ENCODE measurements around the gene ARID1B. TPM values are rescaled to one million over a fixed set of nuclear protein-coding genes. Genes with fewer than 3 reads are reported as not detected.

ARID1B gene
- total and polyA plus RNA-seq, 2 of the 13 experiments (the other 11 are each of a cell fraction or from before 2014, with no cell fraction given): 20.1 to 32.6 TPM

- Histone ChIP-seq H3K9me3 (ENCODE audit: low read length) (no peaks in the 10 kb centered on the region), H3K4me3 (replicated peaks in 1 of 3; ENCODE audit: insufficient read depth in 1 of 3, low read depth in 2 of 3, low read length in 3 of 3) (no peak overlapping the region), H3K4me1 (ENCODE audit: insufficient read depth, low read length) (no peaks in the 10 kb centered on the region), H3K4me2 (ENCODE audit: low read depth, low read length) (no peak overlapping the region), H2AFZ (ENCODE audit: low read length) (no peak overlapping the region), H3K79me2 (ENCODE audit: insufficient read depth, low read length) (no peaks in the 10 kb centered on the region), H3K27ac (ENCODE audit: extremely low read length, insufficient read depth, low read length) (no peak overlapping the region), H3K36me3 (replicated peaks in 1 of 2; ENCODE audit: control insufficient read depth in 1 of 2, insufficient read depth in 2 of 2, low read length in 2 of 2) (no peaks in the 10 kb centered on the region), H3K27me3 (ENCODE audit: control insufficient read depth in 1 of 2, insufficient read depth in 2 of 2, low read length in 2 of 2) (peaks cover 0 to 4% of the 10 kb centered on the region in 2 experiments; a peak in 4 of 5 replicates), H4K20me1 (ENCODE audit: insufficient read depth, low read length) (no peaks in the 10 kb centered on the region), H3K9ac (ENCODE audit: insufficient read depth, low read depth, low read length) (no peak overlapping the region)
- ChIA-PET CTCF (ENCODE audit: low intra/inter-chr PET ratio, low total read pairs) (no interaction called here), POLR2A (no interaction called here)
- ATAC-seq (no peak), FAIRE-seq (no peak), DNase-seq (ENCODE audit: low spot score) (no peak)
- no TSS peak for BruUV-seq (replicated peaks)
- no peak for TF ChIP-seq GZF1 (CRISPR knock-in tag; IDR thresholded peaks at IDR 0.05)
- no peak for TF ChIP-seq TSC22D2 (CRISPR knock-in tag; IDR thresholded peaks at IDR 0.05; ENCODE audit: borderline replicate concordance)
- TF ChIP-seq MBD4 (IDR thresholded peaks at IDR 0.05; ENCODE audit: borderline replicate concordance, low read length): no peak
- no peak for TF ChIP-seq NONO (IDR thresholded peaks at IDR 0.05)
- no peak for TF ChIP-seq NONO (CRISPR knock-in tag; conservative IDR thresholded peaks at IDR 0.05)
- no peak for TF ChIP-seq ZNF800 (CRISPR knock-in tag; IDR thresholded peaks at IDR 0.05)
- intact Hi-C loops (cut with micrococcal nuclease; ENCODE audit: unreplicated experiment) (no loop called here), in situ Hi-C loops (cut with HindIII; ENCODE audit: extremely low pct_ligation_motif_present, low pct_unique_long_range_greater_than_20kb) (no loop called here)
- WGBS (ENCODE audit: low lambda C conversion rate): 10% methylated on average over 5 of the region's 5 CpGs
These were observed 49.3 kb upstream of the ARID1B start for GRCh38 chr6:156727715-156728385.

GRCh38 chr6:156729248-156729647, 47.9 kb upstream of the ARID1B start:
- TF ChIP-seq ZNF251 (CRISPR knock-in tag; IDR thresholded peaks at IDR 0.05) (no peak), MTA1 (CRISPR knock-in tag; IDR thresholded peaks at IDR 0.05; ENCODE audit: borderline replicate concordance) (no peak), ISL2 (CRISPR knock-in tag; IDR thresholded peaks at IDR 0.05) (no peak), ZNF569 (CRISPR knock-in tag; IDR thresholded peaks at IDR 0.05; ENCODE audit: borderline replicate concordance) (no peak), RFX3 (CRISPR knock-in tag; IDR thresholded peaks at IDR 0.05) (no peak)
- Histone ChIP-seq H4K20me1 (ENCODE audit: insufficient read depth, low read length) (no peaks in the 10 kb centered on the region), H3K27me3 (ENCODE audit: control insufficient read depth in 1 of 2, insufficient read depth in 2 of 2, low read length in 2 of 2) (peaks cover 0 to 4% of the 10 kb centered on the region in 2 experiments), H3K4me2 (ENCODE audit: low read depth, low read length) (no peak overlapping the region), H3K79me2 (ENCODE audit: insufficient read depth, low read length) (no peaks in the 10 kb centered on the region), H3K36me3 (replicated peaks in 1 of 2; ENCODE audit: control insufficient read depth in 1 of 2, insufficient read depth in 2 of 2, low read length in 2 of 2) (no peaks in the 10 kb centered on the region), H3K27ac (ENCODE audit: extremely low read length, insufficient read depth, low read length) (no peak overlapping the region), H3K9ac (ENCODE audit: insufficient read depth, low read depth, low read length) (no peak overlapping the region), H3K4me3 (replicated peaks in 1 of 3; ENCODE audit: insufficient read depth in 1 of 3, low read depth in 2 of 3, low read length in 3 of 3) (no peak overlapping the region), H3K9me3 (ENCODE audit: low read length) (no peaks in the 10 kb centered on the region), H3K4me1 (ENCODE audit: insufficient read depth, low read length) (no peaks in the 10 kb centered on the region), H2AFZ (ENCODE audit: low read length) (no peak overlapping the region)
- no peak for ATAC-seq
- WGBS (ENCODE audit: low lambda C conversion rate): 33% methylated on average over 2 of the region's 2 CpGs
- intact Hi-C loops (cut with micrococcal nuclease; ENCODE audit: unreplicated experiment): no loop called here
- in situ Hi-C loops (cut with HindIII; ENCODE audit: extremely low pct_ligation_motif_present, low pct_unique_long_range_greater_than_20kb): no loop called here
- no TSS peak for BruUV-seq (replicated peaks)
- no peak for DNase-seq (ENCODE audit: low spot score)
- POLR2A ChIA-PET: no interaction called here
- no peak for FAIRE-seq
- CTCF ChIA-PET (ENCODE audit: low intra/inter-chr PET ratio, low total read pairs): no interaction called here
